ENCODE results near the gene BARX1.

Gene BARX1

DNA sequence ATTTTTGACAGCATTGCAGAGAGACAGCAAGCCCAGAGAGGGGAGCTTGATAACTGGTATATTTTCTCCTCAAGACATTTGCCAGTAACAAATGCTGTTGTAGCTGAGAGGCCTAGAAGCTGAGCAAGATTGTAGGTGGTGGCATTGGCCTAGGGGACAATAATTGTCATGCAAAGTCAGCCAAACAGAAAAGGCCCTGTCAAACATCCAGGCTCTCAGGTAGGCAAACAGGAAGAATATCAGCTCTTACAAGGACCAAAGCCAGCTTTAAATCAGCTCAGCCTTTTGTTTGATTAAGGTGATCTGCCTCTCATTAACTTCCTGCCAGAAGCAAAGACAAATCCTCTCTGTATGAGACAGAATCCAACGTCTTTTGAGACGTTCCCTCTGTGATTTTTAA lies 29.7 kb upstream of the BARX1 start:
- POLR2A ChIA-PET, result no interaction called here

GRCh38 chr9:93983875-93984274 lies 28.7 kb upstream of the BARX1 start:
- POLR2A ChIA-PET, result no interaction called here
- Histone ChIP-seq H3K27ac (ENCODE audit: extremely low read depth, low read depth, low read length) (no peak overlapping the region), H3K4me1 (ENCODE audit: control insufficient read depth, insufficient read depth, low read length) (no peaks in the 10 kb centered on the region), H3K4me3 (ENCODE audit: low read depth, low read length) (no peak overlapping the region), H3K36me3 (ENCODE audit: control insufficient read depth in 2 of 2, insufficient read depth in 1 of 2, low read length in 2 of 2) (no peaks in the 10 kb centered on the region), H3K9me3 (ENCODE audit: control insufficient read depth, insufficient read depth, low read depth, low read length) (no peaks in the 10 kb centered on the region)
- no peak for TF ChIP-seq TRIM28 (IDR thresholded peaks at IDR 0.05; ENCODE audit: borderline replicate concordance, low read length)
- TF ChIP-seq, protein P1, sequence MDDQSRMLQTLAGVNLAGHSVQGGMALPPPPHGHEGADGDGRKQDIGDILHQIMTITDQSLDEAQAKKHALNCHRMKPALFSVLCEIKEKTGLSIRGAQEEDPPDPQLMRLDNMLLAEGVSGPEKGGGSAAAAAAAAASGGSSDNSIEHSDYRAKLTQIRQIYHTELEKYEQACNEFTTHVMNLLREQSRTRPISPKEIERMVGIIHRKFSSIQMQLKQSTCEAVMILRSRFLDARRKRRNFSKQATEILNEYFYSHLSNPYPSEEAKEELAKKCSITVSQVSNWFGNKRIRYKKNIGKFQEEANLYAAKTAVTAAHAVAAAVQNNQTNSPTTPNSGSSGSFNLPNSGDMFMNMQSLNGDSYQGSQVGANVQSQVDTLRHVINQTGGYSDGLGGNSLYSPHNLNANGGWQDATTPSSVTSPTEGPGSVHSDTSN (CRISPR knock-in tag; IDR thresholded peaks at IDR 0.05), result no peak
- TF ChIP-seq ZNF548 (tag by site-specific recombination; IDR thresholded peaks at IDR 0.05), result no peak
- no peak for TF ChIP-seq TCF7L2 (IDR thresholded peaks at IDR 0.05; ENCODE audit: borderline replicate concordance, low read depth, low read length)
- TF ChIP-seq ZNF837 (tag by site-specific recombination; IDR thresholded peaks at IDR 0.05), result no peak
- no peak for TF ChIP-seq ZSCAN23 (tag by site-specific recombination; IDR thresholded peaks at IDR 0.05)
- TF ChIP-seq HOXA7 (CRISPR knock-in tag; IDR thresholded peaks at IDR 0.05; ENCODE audit: borderline replicate concordance), result no peak
- CTCF ChIA-PET, result interaction anchor here (0.6 to 3.6 kb wide), 3 partner anchors 16 to 194 kb away, joined by 3 to 19 read pairs (median 3); no protein-coding TSS in a partner anchor

More for the DNA sequence above, 29.7 kb upstream of the BARX1 start:
- H3K4me3 ChIP-seq (ENCODE audit: low read depth, low read length), result no peak overlapping the region
- H3K36me3 ChIP-seq (ENCODE audit: control insufficient read depth in 2 of 2, insufficient read depth in 1 of 2, low read length in 2 of 2), result no peaks in the 10 kb centered on the region
- H3K27ac ChIP-seq (ENCODE audit: extremely low read depth, low read depth, low read length), result no peak overlapping the region
- TF ChIP-seq, protein P2, sequence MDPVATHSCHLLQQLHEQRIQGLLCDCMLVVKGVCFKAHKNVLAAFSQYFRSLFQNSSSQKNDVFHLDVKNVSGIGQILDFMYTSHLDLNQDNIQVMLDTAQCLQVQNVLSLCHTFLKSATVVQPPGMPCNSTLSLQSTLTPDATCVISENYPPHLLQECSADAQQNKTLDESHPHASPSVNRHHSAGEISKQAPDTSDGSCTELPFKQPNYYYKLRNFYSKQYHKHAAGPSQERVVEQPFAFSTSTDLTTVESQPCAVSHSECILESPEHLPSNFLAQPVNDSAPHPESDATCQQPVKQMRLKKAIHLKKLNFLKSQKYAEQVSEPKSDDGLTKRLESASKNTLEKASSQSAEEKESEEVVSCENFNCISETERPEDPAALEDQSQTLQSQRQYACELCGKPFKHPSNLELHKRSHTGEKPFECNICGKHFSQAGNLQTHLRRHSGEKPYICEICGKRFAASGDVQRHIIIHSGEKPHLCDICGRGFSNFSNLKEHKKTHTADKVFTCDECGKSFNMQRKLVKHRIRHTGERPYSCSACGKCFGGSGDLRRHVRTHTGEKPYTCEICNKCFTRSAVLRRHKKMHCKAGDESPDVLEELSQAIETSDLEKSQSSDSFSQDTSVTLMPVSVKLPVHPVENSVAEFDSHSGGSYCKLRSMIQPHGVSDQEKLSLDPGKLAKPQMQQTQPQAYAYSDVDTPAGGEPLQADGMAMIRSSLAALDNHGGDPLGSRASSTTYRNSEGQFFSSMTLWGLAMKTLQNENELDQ (tag by site-specific recombination; IDR thresholded peaks at IDR 0.05; ENCODE audit: low read depth), result no peak
- TF ChIP-seq ZNF426 (tag by site-specific recombination; IDR thresholded peaks at IDR 0.05) (no peak), BCL11A (tag by site-specific recombination; IDR thresholded peaks at IDR 0.05; ENCODE audit: low read depth) (no peak), GLI2 (tag by site-specific recombination; IDR thresholded peaks at IDR 0.05; ENCODE audit: borderline replicate concordance, low read depth) (no peak), ZNF544 (tag by site-specific recombination; IDR thresholded peaks at IDR 0.05) (no peak), GLI4 (tag by site-specific recombination; IDR thresholded peaks at IDR 0.05) (no peak), ZNF23 (tag by site-specific recombination; IDR thresholded peaks at IDR 0.05; ENCODE audit: borderline replicate concordance) (no peak), ZNF48 (tag by site-specific recombination; IDR thresholded peaks at IDR 0.05) (no peak), SALL2 (tag by site-specific recombination; IDR thresholded peaks at IDR 0.05; ENCODE audit: borderline replicate concordance) (no peak), ZNF626 (tag by site-specific recombination; IDR thresholded peaks at IDR 0.05) (no peak), ZSCAN18 (tag by site-specific recombination; IDR thresholded peaks at IDR 0.05) (no peak), ZNF561 (tag by site-specific recombination; IDR thresholded peaks at IDR 0.05; ENCODE audit: borderline replicate concordance) (no peak), ZNF274 (IDR thresholded peaks at IDR 0.05; ENCODE audit: low read length) (no peak), ZNF274 (tag by site-specific recombination; IDR thresholded peaks at IDR 0.05; ENCODE audit: borderline replicate concordance) (no peak)
- TF ChIP-seq, protein P3, sequence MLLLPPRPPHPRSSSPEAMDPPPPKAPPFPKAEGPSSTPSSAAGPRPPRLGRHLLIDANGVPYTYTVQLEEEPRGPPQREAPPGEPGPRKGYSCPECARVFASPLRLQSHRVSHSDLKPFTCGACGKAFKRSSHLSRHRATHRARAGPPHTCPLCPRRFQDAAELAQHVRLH (tag by site-specific recombination; IDR thresholded peaks at IDR 0.05), result no peak
- TF ChIP-seq, protein P4, sequence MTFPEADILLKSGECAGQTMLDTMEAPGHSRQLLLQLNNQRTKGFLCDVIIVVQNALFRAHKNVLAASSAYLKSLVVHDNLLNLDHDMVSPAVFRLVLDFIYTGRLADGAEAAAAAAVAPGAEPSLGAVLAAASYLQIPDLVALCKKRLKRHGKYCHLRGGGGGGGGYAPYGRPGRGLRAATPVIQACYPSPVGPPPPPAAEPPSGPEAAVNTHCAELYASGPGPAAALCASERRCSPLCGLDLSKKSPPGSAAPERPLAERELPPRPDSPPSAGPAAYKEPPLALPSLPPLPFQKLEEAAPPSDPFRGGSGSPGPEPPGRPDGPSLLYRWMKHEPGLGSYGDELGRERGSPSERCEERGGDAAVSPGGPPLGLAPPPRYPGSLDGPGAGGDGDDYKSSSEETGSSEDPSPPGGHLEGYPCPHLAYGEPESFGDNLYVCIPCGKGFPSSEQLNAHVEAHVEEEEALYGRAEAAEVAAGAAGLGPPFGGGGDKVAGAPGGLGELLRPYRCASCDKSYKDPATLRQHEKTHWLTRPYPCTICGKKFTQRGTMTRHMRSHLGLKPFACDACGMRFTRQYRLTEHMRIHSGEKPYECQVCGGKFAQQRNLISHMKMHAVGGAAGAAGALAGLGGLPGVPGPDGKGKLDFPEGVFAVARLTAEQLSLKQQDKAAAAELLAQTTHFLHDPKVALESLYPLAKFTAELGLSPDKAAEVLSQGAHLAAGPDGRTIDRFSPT (tag by site-specific recombination; IDR thresholded peaks at IDR 0.05), result no peak
- CTCF ChIA-PET, result interaction anchor here (1.0 to 3.6 kb wide), 3 partner anchors 17 to 302 kb away, joined by 3 to 19 read pairs (median 7); no protein-coding TSS in a partner anchor
- no peaks in the 10 kb centered on the region for H3K4me1 ChIP-seq (ENCODE audit: control insufficient read depth, insufficient read depth, low read length)
- no peaks in the 10 kb centered on the region for H3K9me3 ChIP-seq (ENCODE audit: control insufficient read depth, insufficient read depth, low read depth, low read length)
